HepG2 (cell line): ENCODE measurements around the gene TGM2. TPM values are rescaled to one million over a fixed set of nuclear protein-coding genes. Genes with fewer than 3 reads are reported as not detected.

Experiments used
- ATAC-seq: fragments of 200-7000 bp; cut with Tn5 transposase; 3 replicates; pipeline ENCODE4 v1.9.1; 2020; ENCODE audit warnings: mild to moderate bottlenecking, moderate library complexity
- BruUV-seq: library from RNA; stranded (reverse); fragments of 400-500 nt; replicated peaks from 2 replicates; lab custom pipeline; 2021; lab: Mats Ljungman, UMichigan
- CTCF ChIA-PET: fragments of 300-600 bp; formaldehyde crosslinking; extraction: SDS; loops from one replicate; lab custom pipeline; 2021; ENCODE audit warnings: low total read pairs, inconsistent platforms, low intra/inter-chr PET ratio; lab: Yijun Ruan, JAX
- POLR2A ChIA-PET: fragments of 350-600 bp; sonication (Branson Sonifier 250); formaldehyde crosslinking; loops from one replicate; lab custom pipeline; 2020; ENCODE audit warnings: antibody characterized with exemption, inconsistent platforms; lab: Yijun Ruan, JAX
- DNase-seq: peaks from one replicate; pipeline ENCODE4 v3.0.0-alpha.2; 2015; ENCODE audit warnings: low spot score
- FAIRE-seq: peaks from 3 replicates; lab custom pipeline; 2011; peaks lifted over from hg19 to GRCh38; lab: Jason Lieb, UNC
- H2AFZ ChIP-seq: one replicate; pipeline ENCODE4 v1.6.1; 2011; ENCODE audit warnings: low read length, inconsistent platforms
- H3K27ac ChIP-seq: fragments of 300-600 bp; 3 replicates; pipeline ENCODE4 v1.8.0; 2011; ENCODE audit warnings: mixed run types, mild to moderate bottlenecking, mixed read lengths, low read length, inconsistent platforms; ENCODE audit not compliant: insufficient read depth; ENCODE audit errors: extremely low read length
- H3K27me3 ChIP-seq, 2 experiments: fragments of 200-600 bp in 1 of 2; 2 replicates in 1 of 2; 3 replicates in 1 of 2; pipeline versions ENCODE4 v1.6.0 to v1.8.0; 2011; ENCODE audit warnings: low read length in 2 of 2, mild to moderate bottlenecking in 2 of 2, moderate library complexity in 2 of 2, inconsistent platforms in 1 of 2; ENCODE audit not compliant: insufficient read depth in 2 of 2, control insufficient read depth in 1 of 2
- H3K36me3 ChIP-seq, 2 experiments: fragments of 200-600 bp in 1 of 2; replicated peaks in 1 of 2; 2 replicates in 1 of 2; 3 replicates in 1 of 2; pipeline versions ENCODE4 v1.5.1 to v1.8.0; 2011; ENCODE audit warnings: low read length in 2 of 2, inconsistent platforms in 1 of 2; ENCODE audit not compliant: insufficient read depth in 2 of 2, control insufficient read depth in 1 of 2
- H3K4me1 ChIP-seq: 2 replicates; pipeline ENCODE4 v1.5.1; 2012; ENCODE audit warnings: low read length, inconsistent platforms; ENCODE audit not compliant: insufficient read depth
- H3K4me2 ChIP-seq: 2 replicates; pipeline ENCODE4 v1.6.0; 2011; ENCODE audit warnings: low read depth, low read length, inconsistent platforms
- H3K4me3 ChIP-seq, 3 experiments: fragments of 200-600 bp in 1 of 3; sonication (generic), shearing (Covaris generic) in 1 of 3; replicated peaks in 1 of 3; 2 replicates each; pipeline ENCODE4 v1.5.1; 2011 to 2016; ENCODE audit warnings: low read length in 3 of 3, inconsistent platforms in 2 of 3, low read depth in 2 of 3, mild to moderate bottlenecking in 2 of 3, control low read depth in 1 of 3, mixed read lengths in 1 of 3; ENCODE audit not compliant: insufficient read depth in 1 of 3
- H3K79me2 ChIP-seq: one replicate; pipeline ENCODE4 v1.6.1; 2011; ENCODE audit warnings: low read length, inconsistent platforms; ENCODE audit not compliant: insufficient read depth
- H3K9ac ChIP-seq: 2 replicates; pipeline ENCODE4 v1.6.0; 2011; ENCODE audit warnings: mild to moderate bottlenecking, low read depth, low read length, inconsistent platforms; ENCODE audit not compliant: insufficient read depth
- H3K9me3 ChIP-seq: 2 replicates; pipeline ENCODE4 v1.5.1; 2012; ENCODE audit warnings: mild to moderate bottlenecking, low read length
- H4K20me1 ChIP-seq: 2 replicates; pipeline ENCODE4 v1.6.0; 2011; ENCODE audit warnings: inconsistent platforms, mild to moderate bottlenecking, low read length, moderate library complexity; ENCODE audit not compliant: insufficient read depth
- FOXA1 ChIP-seq, 2 experiments: fragments of 450-650 bp in 1 of 2; sonication (generic) in 1 of 2; formaldehyde crosslinking in 1 of 2; IDR thresholded peaks; 2 replicates each; pipeline versions ENCODE4 v1.4.0 to v1.6.1; 2016 to 2020; ENCODE audit warnings: missing genetic modification reagents in 1 of 2
- RFXAP ChIP-seq: sonication (generic); formaldehyde crosslinking; IDR thresholded peaks from 2 replicates; pipeline ENCODE4 v1.4.0; 2020; ENCODE audit warnings: missing genetic modification reagents, borderline replicate concordance
- TAF15 ChIP-seq: fragments of 200-400 bp; formaldehyde crosslinking; IDR thresholded peaks from one replicate; pipeline ENCODE4 v1.6.1; 2018; ENCODE audit warnings: mild to moderate bottlenecking, low read depth, low read length; ENCODE audit not compliant: poor library complexity, severe bottlenecking
- ZNF329 ChIP-seq: sonication (generic); formaldehyde crosslinking; IDR thresholded peaks from 2 replicates; pipeline ENCODE4 v1.9.0; 2021; ENCODE audit warnings: low read depth, mild to moderate bottlenecking, missing genetic modification reagents
- ZNF446 ChIP-seq: sonication (generic); formaldehyde crosslinking; IDR thresholded peaks from 2 replicates; pipeline ENCODE4 v1.5.0; 2020; ENCODE audit warnings: mild to moderate bottlenecking, missing genetic modification reagents
- ZNF740 ChIP-seq: sonication (generic); formaldehyde crosslinking; IDR thresholded peaks from 2 replicates; pipeline ENCODE4 v1.4.0; 2020; ENCODE audit warnings: missing genetic modification reagents
- ZSCAN31 ChIP-seq: sonication (generic); formaldehyde crosslinking; IDR thresholded peaks from 2 replicates; pipeline ENCODE4 v1.5.0; 2020; ENCODE audit warnings: low read depth, mild to moderate bottlenecking, missing genetic modification reagents
- WGBS: methylation state at CpG from one replicate; pipeline ENCODE4 v1.1.6; 2017; ENCODE audit warnings: low lambda C conversion rate; 5-methylcytosine and 5-hydroxymethylcytosine counted together
- in situ Hi-C: cut with HindIII; loops from 2 replicates; pipeline ENCODE4 v1.10.0; 2017; ENCODE audit warnings: low pct_unique_long_range_greater_than_20kb; ENCODE audit not compliant: extremely low pct_ligation_motif_present
- intact Hi-C: fragments of 100-400 bp; cut with micrococcal nuclease; formaldehyde crosslinking; loops from one replicate; pipeline ENCODE4 v1.10.0; 2022; ENCODE audit not compliant: unreplicated experiment
- polyA plus RNA-seq, 8 experiments: library from polyadenylated mRNA; depleted of rRNA in 3 of 8; stranded (reverse) in 7 of 8; unstranded in 1 of 8; fragments of >200 nt; fragmentation: Illumina TruSeq in 4 of 8; extraction: Trizol in 4 of 8; gene quantifications; 2 replicates each; pipeline versions ENCODE4 v1.2.1 to v1.2.3, GENCODE V29; 2011 to 2016; ENCODE audit warnings: low read depth in 4 of 8, missing spikeins in 1 of 8, mixed read lengths in 1 of 8; ENCODE audit not compliant: insufficient read depth in 1 of 8
- total RNA-seq, 5 experiments: library from RNA; depleted of rRNA; stranded (reverse); fragments of >200 nt; fragmentation: Illumina TruSeq; extraction: Trizol; gene quantifications; 2 replicates each; pipeline ENCODE4 v1.2.3, GENCODE V29; 2016; ENCODE audit warnings: low read depth in 1 of 5
- TF ChIP-seq, protein P1 (sequence below), 2 experiments: fragments of 450-650 bp in 1 of 2; sonication (generic) in 1 of 2; formaldehyde crosslinking in 1 of 2; IDR thresholded peaks; 2 replicates each; pipeline versions ENCODE4 v1.6.1 to v1.8.0; 2016 to 2022; ENCODE audit warnings: antibody characterized with exemption in 1 of 2, mild to moderate bottlenecking in 1 of 2, missing genetic modification reagents in 1 of 2
- TF ChIP-seq, protein P2 (sequence below): sonication (generic); formaldehyde crosslinking; IDR thresholded peaks from 2 replicates; pipeline ENCODE4 v1.5.1; 2020; ENCODE audit warnings: missing genetic modification reagents, mild to moderate bottlenecking, borderline replicate concordance

TGM2 gene
- total and polyA plus RNA-seq, 2 of the 13 experiments (the other 11 are each of a cell fraction or from before 2014, with no cell fraction given): 4.2 to 46.4 TPM

- BruUV-seq: no TSS peak
- no peak for DNase-seq
- peaks cover 3 to 24% of the 10 kb centered on the region in 2 experiments; a peak in 3 of 5 replicates for H3K27me3 ChIP-seq
- H3K4me3 ChIP-seq: no peak overlapping the region
- no peak overlapping the region for H2AFZ ChIP-seq
- ChIA-PET CTCF (no interaction called here), POLR2A (no interaction called here)
- no peak overlapping the region for H3K4me2 ChIP-seq
- no peak overlapping the region for H3K27ac ChIP-seq
- H3K9ac ChIP-seq: no peak overlapping the region
- WGBS: 31% methylated on average over 6 of the region's 6 CpGs
- no peaks in the 10 kb centered on the region for H4K20me1 ChIP-seq
- no peaks in the 10 kb centered on the region for H3K36me3 ChIP-seq
- no peaks in the 10 kb centered on the region for H3K4me1 ChIP-seq
- FAIRE-seq: no peak
- TF ChIP-seq, protein P1, sequence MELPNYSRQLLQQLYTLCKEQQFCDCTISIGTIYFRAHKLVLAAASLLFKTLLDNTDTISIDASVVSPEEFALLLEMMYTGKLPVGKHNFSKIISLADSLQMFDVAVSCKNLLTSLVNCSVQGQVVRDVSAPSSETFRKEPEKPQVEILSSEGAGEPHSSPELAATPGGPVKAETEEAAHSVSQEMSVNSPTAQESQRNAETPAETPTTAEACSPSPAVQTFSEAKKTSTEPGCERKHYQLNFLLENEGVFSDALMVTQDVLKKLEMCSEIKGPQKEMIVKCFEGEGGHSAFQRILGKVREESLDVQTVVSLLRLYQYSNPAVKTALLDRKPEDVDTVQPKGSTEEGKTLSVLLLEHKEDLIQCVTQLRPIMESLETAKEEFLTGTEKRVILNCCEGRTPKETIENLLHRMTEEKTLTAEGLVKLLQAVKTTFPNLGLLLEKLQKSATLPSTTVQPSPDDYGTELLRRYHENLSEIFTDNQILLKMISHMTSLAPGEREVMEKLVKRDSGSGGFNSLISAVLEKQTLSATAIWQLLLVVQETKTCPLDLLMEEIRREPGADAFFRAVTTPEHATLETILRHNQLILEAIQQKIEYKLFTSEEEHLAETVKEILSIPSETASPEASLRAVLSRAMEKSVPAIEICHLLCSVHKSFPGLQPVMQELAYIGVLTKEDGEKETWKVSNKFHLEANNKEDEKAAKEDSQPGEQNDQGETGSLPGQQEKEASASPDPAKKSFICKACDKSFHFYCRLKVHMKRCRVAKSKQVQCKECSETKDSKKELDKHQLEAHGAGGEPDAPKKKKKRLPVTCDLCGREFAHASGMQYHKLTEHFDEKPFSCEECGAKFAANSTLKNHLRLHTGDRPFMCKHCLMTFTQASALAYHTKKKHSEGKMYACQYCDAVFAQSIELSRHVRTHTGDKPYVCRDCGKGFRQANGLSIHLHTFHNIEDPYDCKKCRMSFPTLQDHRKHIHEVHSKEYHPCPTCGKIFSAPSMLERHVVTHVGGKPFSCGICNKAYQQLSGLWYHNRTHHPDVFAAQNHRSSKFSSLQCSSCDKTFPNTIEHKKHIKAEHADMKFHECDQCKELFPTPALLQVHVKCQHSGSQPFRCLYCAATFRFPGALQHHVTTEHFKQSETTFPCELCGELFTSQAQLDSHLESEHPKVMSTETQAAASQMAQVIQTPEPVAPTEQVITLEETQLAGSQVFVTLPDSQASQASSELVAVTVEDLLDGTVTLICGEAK (IDR thresholded peaks at IDR 0.05): no peak
- TF ChIP-seq, protein P1 (CRISPR knock-in tag; IDR thresholded peaks at IDR 0.05): no peak
- TF ChIP-seq ZSCAN31 (CRISPR knock-in tag) (no peak), FOXA1 (IDR thresholded peaks at IDR 0.05) (no peak), FOXA1 (CRISPR knock-in tag; IDR thresholded peaks at IDR 0.05) (no peak), TAF15 (no peak), ZNF740 (CRISPR knock-in tag) (no peak), ZNF329 (CRISPR knock-in tag) (no peak), RFXAP (CRISPR knock-in tag) (no peak), ZNF446 (CRISPR knock-in tag) (no peak)
- TF ChIP-seq, protein P2, sequence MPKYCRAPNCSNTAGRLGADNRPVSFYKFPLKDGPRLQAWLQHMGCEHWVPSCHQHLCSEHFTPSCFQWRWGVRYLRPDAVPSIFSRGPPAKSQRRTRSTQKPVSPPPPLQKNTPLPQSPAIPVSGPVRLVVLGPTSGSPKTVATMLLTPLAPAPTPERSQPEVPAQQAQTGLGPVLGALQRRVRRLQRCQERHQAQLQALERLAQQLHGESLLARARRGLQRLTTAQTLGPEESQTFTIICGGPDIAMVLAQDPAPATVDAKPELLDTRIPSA (CRISPR knock-in tag): no peak
- no peaks in the 10 kb centered on the region for H3K79me2 ChIP-seq
- no peaks in the 10 kb centered on the region for H3K9me3 ChIP-seq
- in situ Hi-C loops: loop anchor here (25.0 kb wide), 1 partner anchor 641 kb away; no protein-coding TSS in a partner anchor
- ATAC-seq: no peak
- intact Hi-C loops: no loop called here
Observed at GRCh38 chr20:38203337-38203980, 38.4 kb upstream of the TGM2 start.
